Loucy (cell line): ENCODE results near the gene MET.

ENCODE experiments used
- CTCF ChIP-seq: fragments of 200-600 bp; sonication (generic); conservative IDR thresholded peaks from 2 replicates; pipeline ENCODE4 v1.5.1; 2014; ENCODE audit warnings: mild to moderate bottlenecking, antibody characterized with exemption, low read length
- EZH2phosphoT487 ChIP-seq: fragments of 200-600 bp; IDR thresholded peaks from 2 replicates; pipeline ENCODE4 v1.6.1; 2018; ENCODE audit warnings: antibody characterized with exemption, mild to moderate bottlenecking, moderate library complexity, borderline replicate concordance

GRCh38 chr7:116805100-116805544 lies 133.1 kb downstream of the MET start:
- TF ChIP-seq CTCF (no peak), EZH2phosphoT487 (no peak)
